Neural crest cell (in vitro differentiated cells): ENCODE data around the gene CLSTN2. TPM values are rescaled to one million over a fixed set of nuclear protein-coding genes. Genes with fewer than 3 reads are reported as not detected.

Experiments used
- DNase-seq: peaks from one replicate; pipeline ENCODE4 v3.0.0; 2021; ENCODE audit warnings: low read depth, mixed read lengths, low spot score
- H3K27ac Mint-ChIP-seq: one replicate; pipeline ENCODE4 v1.8.0; 2021; ENCODE audit warnings: mild to moderate bottlenecking, mixed read lengths; ENCODE audit not compliant: unreplicated experiment
- H3K27me3 Mint-ChIP-seq: 2 replicates; pipeline ENCODE4 v1.8.0; 2021; ENCODE audit warnings: low read depth, mild to moderate bottlenecking, mixed read lengths
- H3K36me3 Mint-ChIP-seq: 2 replicates; pipeline ENCODE4 v1.8.0; 2021; ENCODE audit warnings: low read depth, mild to moderate bottlenecking, mixed read lengths
- H3K4me1 Mint-ChIP-seq: 2 replicates; pipeline ENCODE4 v1.8.0; 2021; ENCODE audit warnings: mixed read lengths
- H3K4me3 Mint-ChIP-seq: one replicate; pipeline ENCODE4 v1.8.0; 2021; ENCODE audit warnings: mild to moderate bottlenecking, mixed read lengths
- H3K9me3 Mint-ChIP-seq: 2 replicates; pipeline ENCODE4 v1.8.0; 2021; ENCODE audit warnings: mixed read lengths
- CTCF ChIP-seq: fragments of 200-600 bp; sonication (generic); conservative IDR thresholded peaks from 2 replicates; pipeline ENCODE4 v1.5.0; 2021; ENCODE audit warnings: antibody characterized with exemption, mild to moderate bottlenecking
- total RNA-seq: library from RNA; stranded (reverse); gene quantifications from 2 replicates; pipeline ENCODE4 v1.2.1, GENCODE V29; 2021

Gene CLSTN2
- total RNA-seq, 1 donor from 2014 or later, result 1.9 TPM

- H3K36me3 Mint-ChIP-seq, result peaks cover 9% of the 10 kb centered on the region
- no peak for DNase-seq
- peaks cover 8% of the 10 kb centered on the region for H3K9me3 Mint-ChIP-seq
- H3K27me3 Mint-ChIP-seq, result no peaks in the 10 kb centered on the region
- peaks cover 7% of the 10 kb centered on the region for H3K4me1 Mint-ChIP-seq
- peak; percentile 38 for TF ChIP-seq CTCF
- no peak overlapping the region for H3K4me3 Mint-ChIP-seq
- no peak overlapping the region for H3K27ac Mint-ChIP-seq
Observed at GRCh38 chr3:140092848-140093536, 158.0 kb downstream of the CLSTN2 start.

GRCh38 chr3:140093742-140094141, 158.8 kb downstream of the CLSTN2 start:
- Mint-ChIP-seq H3K36me3 (peaks cover 9% of the 10 kb centered on the region), H3K4me3 (no peak overlapping the region), H3K9me3 (peaks cover 8% of the 10 kb centered on the region), H3K27ac (no peak overlapping the region), H3K4me1 (peaks cover 7% of the 10 kb centered on the region), H3K27me3 (no peaks in the 10 kb centered on the region)
- no peak for TF ChIP-seq CTCF
- DNase-seq, result no peak

- no peak for TF ChIP-seq CTCF
- Mint-ChIP-seq H3K36me3 (peaks cover 9% of the 10 kb centered on the region), H3K4me3 (no peak overlapping the region), H3K27me3 (no peaks in the 10 kb centered on the region), H3K27ac (no peak overlapping the region), H3K9me3 (peaks cover 8% of the 10 kb centered on the region), H3K4me1 (peaks cover 7% of the 10 kb centered on the region)
- no peak for DNase-seq
Observed at GRCh38 chr3:140094487-140094886, 159.5 kb downstream of the CLSTN2 start.

GRCh38 chr3:140096037-140096436, 161.1 kb downstream of the CLSTN2 start:
- Mint-ChIP-seq H3K27ac (no peak overlapping the region), H3K36me3 (no peaks in the 10 kb centered on the region), H3K4me3 (no peak overlapping the region), H3K9me3 (no peaks in the 10 kb centered on the region), H3K27me3 (no peaks in the 10 kb centered on the region), H3K4me1 (peaks cover 7% of the 10 kb centered on the region)
- DNase-seq, result no peak
- no peak for TF ChIP-seq CTCF

- H3K9me3 Mint-ChIP-seq, result peaks cover 4% of the 10 kb centered on the region
- H3K36me3 Mint-ChIP-seq, result no peaks in the 10 kb centered on the region
- TF ChIP-seq CTCF, result no peak
- no peak overlapping the region for H3K27ac Mint-ChIP-seq
- no peak overlapping the region for H3K4me3 Mint-ChIP-seq
- peaks cover 7% of the 10 kb centered on the region for H3K4me1 Mint-ChIP-seq
- DNase-seq, result no peak
- no peaks in the 10 kb centered on the region for H3K27me3 Mint-ChIP-seq
Observed at GRCh38 chr3:140097874-140098635, 163.1 kb downstream of the CLSTN2 start.
